GM04503 (cell line): Measurements from ENCODE around the gene CHRM1.

ENCODE experiments used
- DNase-seq: peaks from one replicate; pipeline ENCODE4 v3.0.0-alpha.2; 2012; ENCODE audit warnings: low read depth

CHRM1 gene

GRCh38 chr11:62905296-62905695 lies 15.9 kb downstream of the CHRM1 start:
- DNase-seq, result no peak

GRCh38 chr11:62902932-62903331 lies 18.2 kb downstream of the CHRM1 start:
- no peak for DNase-seq

- no peak for DNase-seq
These were observed 23.1 kb downstream of the CHRM1 start for GRCh38 chr11:62898027-62898426.

GRCh38 chr11:62897311-62897710 lies 23.9 kb downstream of the CHRM1 start:
- no peak for DNase-seq

GRCh38 chr11:62896049-62896448 lies 25.1 kb downstream of the CHRM1 start:
- no peak for DNase-seq

- no peak for DNase-seq
These were observed 25.7 kb downstream of the CHRM1 start for GRCh38 chr11:62895501-62895900.

- no peak for DNase-seq
These were observed 28.9 kb downstream of the CHRM1 start for GRCh38 chr11:62892077-62892922.

GRCh38 chr11:62889484-62890437 lies 31.4 kb downstream of the CHRM1 start:
- peak; percentile 33 for DNase-seq

- DNase-seq, result no peak
These were observed 32.1 kb downstream of the CHRM1 start for GRCh38 chr11:62889126-62889483.

GRCh38 chr11:62888406-62888805 lies 32.8 kb downstream of the CHRM1 start:
- no peak for DNase-seq

GRCh38 chr11:62885137-62885750 lies 35.9 kb downstream of the CHRM1 start:
- no peak for DNase-seq

GRCh38 chr11:62883673-62884072 lies 37.5 kb downstream of the CHRM1 start:
- DNase-seq, result no peak

GRCh38 chr11:62882788-62883501 lies 38.2 kb downstream of the CHRM1 start:
- DNase-seq, result no peak

GRCh38 chr11:62882431-62882749 lies 38.8 kb downstream of the CHRM1 start:
- DNase-seq, result no peak

- peak; percentile 82 for DNase-seq
These were observed 39.4 kb downstream of the CHRM1 start for GRCh38 chr11:62881579-62882430.

- peak; percentile 51 for DNase-seq
These were observed 40.2 kb downstream of the CHRM1 start, which contains the start of gene SLC3A2 for GRCh38 chr11:62880803-62881578. SLC3A2 (plus strand) TSS chr11:62880896; CDS start chr11:62881024, 128 bp downstream.

GRCh38 chr11:62880231-62880802 lies 40.8 kb downstream of the CHRM1 start:
- peak; percentile 74 for DNase-seq

GRCh38 chr11:62879235-62879978 lies 41.8 kb downstream of the CHRM1 start:
- no peak for DNase-seq

GRCh38 chr11:62876712-62877111 lies 44.5 kb downstream of the CHRM1 start:
- no peak for DNase-seq
